HG02943 (cell line): Measurements from ENCODE around the gene TRIM45.

Experiments used
- ATAC-seq: cut with Tn5 transposase; IDR thresholded peaks from one replicate; pipeline ENCODE4 v1.9.1; 2021; ENCODE audit warnings: mild to moderate bottlenecking, low read depth, moderate library complexity; ENCODE audit not compliant: unreplicated experiment

Gene TRIM45

GRCh38 chr1:117067533-117068370 lies 53.8 kb downstream of the TRIM45 start:
- no peak for ATAC-seq

- ATAC-seq, result no peak
Observed at GRCh38 chr1:117066367-117066766, 55.2 kb downstream of the TRIM45 start.

GRCh38 chr1:117061986-117062415 lies 59.5 kb downstream of the TRIM45 start:
- ATAC-seq, result no peak
